Testis (tissue), 2 donors: ENCODE results near the gene MAN1A1.

Source experiments
- CTCF ChIP-seq, 3 experiments: fragments of 450-650 bp in 2 of 3; fragments of 200-600 bp in 1 of 3; sonication (generic) in 1 of 3; IDR thresholded peaks; one replicate each; pipeline ENCODE4 v1.5.1; 2016 to 2019; ENCODE audit warnings: antibody characterized with exemption in 3 of 3, mild to moderate bottlenecking in 2 of 3, moderate library complexity in 1 of 3
- POLR2A ChIP-seq: fragments of 450-650 bp; IDR thresholded peaks from one replicate; pipeline ENCODE4 v1.6.1; 2017; ENCODE audit warnings: antibody characterized with exemption, mild to moderate bottlenecking, moderate library complexity

GRCh38 chr6:119317007-119317406, 32.6 kb downstream of the MAN1A1 start:
- TF ChIP-seq POLR2A, result no peak
- TF ChIP-seq CTCF (IDR thresholded peaks at IDR 0.05), result no peak
